NT2/D1 (cell line): ENCODE data around the gene SLC9C2.

Experiments used
- SUZ12 ChIP-seq: IDR thresholded peaks from 2 replicates; pipeline ENCODE4 v1.6.1; 2011; ENCODE audit not compliant: insufficient read length, insufficient read depth; ENCODE audit errors: extremely low read depth
- YY1 ChIP-seq: IDR thresholded peaks from 2 replicates; pipeline ENCODE4 v1.6.1; 2011; ENCODE audit not compliant: insufficient read length, insufficient read depth
- ZNF274 ChIP-seq: IDR thresholded peaks from 2 replicates; pipeline ENCODE4 v1.6.1; 2011; ENCODE audit warnings: mild to moderate bottlenecking, low read depth, low read length

- TF ChIP-seq ZNF274 (no peak), YY1 (no peak), SUZ12 (no peak)
These were observed 143.0 kb downstream of the SLC9C2 start for GRCh38 chr1:173459885-173460284.
